Amniotic stem cell (primary cell): ENCODE data around the gene ACMSD.
A peak's percentile ranks its signal among the peaks of the same experiment; 100 is the strongest.
"Not testable (repeated sequence)": the region's sequence is repeated elsewhere in the genome, so short reads cannot be mapped to it uniquely, and the experiment has no call there.

ENCODE experiments used
- DNase-seq: peaks from one replicate; lab custom pipeline; 2025; lab: John Stamatoyannopoulos, UW

ACMSD gene

GRCh38 chr2:134907441-134908116, 69.2 kb downstream of the ACMSD start:
- not testable (repeated sequence) for DNase-seq

GRCh38 chr2:134910763-134911399, 72.5 kb downstream of the ACMSD start:
- no peak for DNase-seq

GRCh38 chr2:134911400-134911785, 73.0 kb downstream of the ACMSD start:
- DNase-seq, result no peak

- no peak for DNase-seq
Measured at GRCh38 chr2:134912361-134912760, 73.9 kb downstream of the ACMSD start.

GRCh38 chr2:134917360-134917865, 79.0 kb downstream of the ACMSD start:
- no peak for DNase-seq

GRCh38 chr2:134917888-134918525, 79.6 kb downstream of the ACMSD start:
- DNase-seq, result peak; percentile 96

GRCh38 chr2:134918526-134919340, 80.3 kb downstream of the ACMSD start, which contains the start of gene CCNT2:
Gene CCNT2 (plus strand): TSS chr2:134918822. CDS start chr2:134918855, 33 bp downstream.
- peak; percentile 96 for DNase-seq

GRCh38 chr2:134919341-134920210, 81.2 kb downstream of the ACMSD start:
- no peak for DNase-seq

- DNase-seq, result no peak
Measured at GRCh38 chr2:134924912-134925311, 86.5 kb downstream of the ACMSD start.

- no peak for DNase-seq
Measured at GRCh38 chr2:134926231-134926931, 88.0 kb downstream of the ACMSD start.

- DNase-seq, result no peak
Measured at GRCh38 chr2:134927195-134927594, 88.8 kb downstream of the ACMSD start.

- DNase-seq, result no peak
Measured at GRCh38 chr2:134932864-134933526, 94.6 kb downstream of the ACMSD start.

- DNase-seq, result no peak
Measured at GRCh38 chr2:134933732-134934131, 95.3 kb downstream of the ACMSD start.

- no peak for DNase-seq
Measured at GRCh38 chr2:134934150-134934549, 95.7 kb downstream of the ACMSD start.

GRCh38 chr2:134934641-134935040, 96.2 kb downstream of the ACMSD start:
- no peak for DNase-seq

GRCh38 chr2:134936691-134937090, 98.3 kb downstream of the ACMSD start:
- DNase-seq, result no peak

GRCh38 chr2:134943540-134943939, 105.1 kb downstream of the ACMSD start:
- DNase-seq, result no peak

- DNase-seq, result no peak
Measured at GRCh38 chr2:134944975-134945374, 106.6 kb downstream of the ACMSD start.

GRCh38 chr2:134946073-134946472, 107.7 kb downstream of the ACMSD start:
- DNase-seq, result no peak
